ENCODE measurements around the gene CTNND2.
"Not testable (repeated sequence)": the region's sequence is repeated elsewhere in the genome, so short reads cannot be mapped to it uniquely, and the experiment has no call there.

Gene CTNND2

DNA sequence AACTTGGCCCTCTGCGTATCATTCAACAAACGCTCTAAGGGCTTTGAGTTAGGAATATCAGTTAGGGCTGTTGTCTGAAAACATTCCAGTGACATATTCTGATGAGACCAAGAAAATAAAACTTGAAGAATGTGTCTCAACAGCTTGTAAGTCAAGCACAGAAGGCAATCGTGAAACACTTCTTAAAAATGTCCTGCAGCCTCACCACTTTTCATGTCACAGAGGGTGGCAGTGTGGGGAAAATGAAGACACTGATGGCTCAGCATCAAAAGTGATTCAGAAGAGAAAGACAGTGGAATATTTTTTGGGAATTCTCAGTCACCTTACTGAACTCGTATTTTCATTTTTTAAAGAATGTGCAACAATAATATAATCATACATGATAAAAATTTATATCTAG is 247.3 kb downstream of the CTNND2 start:
- no peak for DNase-seq

DNA sequence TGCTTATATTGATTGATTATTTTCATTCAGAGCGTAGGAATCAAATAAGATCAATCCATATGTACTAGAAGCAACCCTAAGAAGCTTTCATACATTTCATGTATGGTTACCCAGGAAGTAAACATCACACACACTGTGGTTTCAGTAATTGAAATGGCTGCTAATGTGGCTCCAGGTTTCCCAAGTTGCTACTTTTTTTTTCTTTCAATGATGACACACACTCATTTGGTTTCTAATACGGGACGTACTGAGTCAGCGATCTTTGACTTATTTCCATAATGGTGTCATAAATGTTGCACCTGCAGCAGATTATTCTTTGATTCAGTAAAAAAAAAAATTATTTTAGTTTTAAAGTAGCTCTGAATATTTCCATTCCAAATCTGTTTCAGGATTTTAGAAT is 248.6 kb downstream of the CTNND2 start:
- no peak for DNase-seq

DNA sequence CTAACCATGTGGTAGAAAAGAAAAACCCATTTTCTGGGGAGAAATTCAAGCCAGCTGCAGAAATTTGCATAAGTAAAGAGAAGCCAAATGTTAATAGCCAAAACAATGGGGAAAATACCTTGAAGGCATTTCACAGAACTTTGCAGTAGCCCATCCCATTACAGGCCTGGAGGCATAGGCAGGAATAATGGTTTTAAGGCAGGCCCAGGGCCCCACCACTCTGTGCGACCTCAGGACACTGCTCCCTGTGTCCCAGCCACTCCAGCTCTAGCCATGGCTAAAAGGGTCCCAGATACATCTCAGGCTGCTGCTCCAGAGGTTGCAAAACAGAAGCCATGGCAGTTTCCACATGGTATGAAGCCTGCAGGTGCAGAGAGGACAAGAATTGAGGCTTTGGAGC is 253.3 kb downstream of the CTNND2 start:
- no peak for DNase-seq

DNA sequence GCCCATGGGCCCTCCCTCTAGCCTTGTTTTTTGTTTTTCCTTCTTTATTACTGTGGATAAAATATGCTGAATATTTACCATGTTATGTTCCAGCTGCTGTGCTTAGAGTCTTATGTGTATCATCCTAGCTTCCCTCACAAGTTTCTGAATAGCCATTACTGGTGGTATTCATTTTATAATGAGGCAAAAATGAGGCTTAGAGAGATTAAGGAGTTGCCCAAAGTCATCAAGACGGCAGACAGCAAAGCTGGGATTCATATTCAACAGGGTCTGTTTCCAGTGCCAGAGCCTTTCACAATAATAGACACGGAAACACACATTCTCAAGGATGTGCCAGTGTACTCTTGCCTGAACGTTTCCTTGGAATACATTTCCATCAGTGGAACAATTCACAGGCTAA is 258.1 kb downstream of the CTNND2 start:
- no peak for DNase-seq

DNA sequence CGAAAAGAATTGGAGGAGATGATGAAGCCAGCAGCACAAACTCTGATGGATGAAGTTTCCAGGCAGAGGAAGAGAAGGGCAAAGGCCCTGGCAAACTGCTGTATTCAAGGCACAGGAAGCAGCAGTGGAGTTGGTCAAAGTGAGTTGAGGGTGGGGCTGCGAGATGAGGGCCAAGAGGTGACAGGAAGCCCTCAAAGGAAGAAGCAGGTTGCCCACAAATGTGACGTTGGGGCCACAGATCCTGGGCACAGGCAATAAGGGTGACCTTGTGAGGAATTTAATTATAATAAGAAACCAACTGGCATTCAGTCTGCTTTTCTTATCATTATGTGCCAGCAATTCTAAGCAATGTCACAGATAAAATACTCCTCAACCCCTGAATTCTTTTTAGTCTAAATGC is 261.8 kb downstream of the CTNND2 start:
- DNase-seq: no peak

DNA sequence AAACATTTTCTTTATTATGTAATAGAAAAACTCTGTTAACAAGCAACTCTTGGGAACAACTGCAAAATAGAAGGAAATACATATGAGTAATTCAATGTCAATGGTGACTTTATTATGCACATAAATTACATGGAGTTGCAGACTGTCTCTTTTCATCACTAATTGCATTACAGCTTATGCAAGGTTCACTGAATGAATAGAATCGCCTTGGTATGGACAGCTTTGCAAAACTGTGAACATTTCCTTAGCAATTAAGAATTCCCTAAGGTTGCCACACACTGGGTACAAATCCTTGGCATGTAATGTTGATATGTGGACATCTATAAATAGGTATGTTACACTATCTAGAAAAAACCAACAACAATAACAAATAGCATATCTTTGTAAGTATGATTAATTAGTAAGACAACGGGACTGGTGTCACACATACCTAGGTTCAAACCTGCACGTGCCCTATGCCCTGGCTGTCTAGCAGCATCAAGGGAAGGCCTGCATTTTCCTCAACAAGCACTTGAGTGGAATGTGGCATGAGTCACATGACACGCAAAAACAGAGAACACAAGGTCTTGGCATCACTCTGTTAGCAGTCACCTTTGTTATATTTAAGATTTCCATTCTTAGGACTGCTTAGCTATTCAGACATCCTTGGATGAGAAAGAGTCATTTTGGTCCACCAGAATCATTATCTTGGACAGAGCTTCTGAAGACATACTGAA is 263.9 kb downstream of the CTNND2 start:
- no peak for DNase-seq

DNA sequence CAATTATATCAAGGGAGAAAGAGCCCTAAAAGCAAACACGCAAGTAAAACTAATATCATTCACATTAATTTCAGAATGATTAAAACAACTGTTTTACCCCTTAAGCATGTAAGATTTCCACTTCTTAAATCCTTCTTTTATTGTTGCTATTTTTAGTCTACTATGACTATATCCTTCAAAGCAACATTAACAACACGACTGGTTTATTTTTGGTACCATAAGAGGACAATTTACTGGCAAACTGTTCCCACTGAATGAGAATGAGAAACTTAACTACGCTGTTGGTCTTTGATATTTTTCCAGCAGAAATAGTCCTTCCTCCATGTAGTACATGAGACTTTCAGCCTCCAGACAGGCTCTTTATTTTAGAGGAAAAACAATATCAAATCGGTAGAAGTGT is 281.5 kb downstream of the CTNND2 start:
- no peak for DNase-seq

DNA sequence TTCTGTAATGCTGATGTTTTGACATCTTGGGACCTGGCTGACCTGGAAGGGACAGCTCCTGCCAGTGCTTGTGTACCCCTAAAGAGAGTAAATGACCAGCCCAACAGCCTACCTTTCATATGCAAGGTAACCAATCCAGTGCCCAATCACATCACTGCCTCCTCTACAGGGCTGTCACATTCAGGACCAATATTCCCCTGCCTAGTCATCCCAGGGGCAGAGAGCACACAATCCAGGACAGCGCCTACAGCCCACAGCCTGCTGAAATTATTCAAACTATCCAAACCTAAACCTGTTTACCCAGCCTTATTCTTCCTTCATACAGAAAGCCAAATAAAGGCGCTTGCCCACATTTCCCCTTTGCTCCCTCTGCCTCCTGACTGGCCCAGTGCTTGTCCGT is 284.1 kb downstream of the CTNND2 start:
- DNase-seq: no peak

DNA sequence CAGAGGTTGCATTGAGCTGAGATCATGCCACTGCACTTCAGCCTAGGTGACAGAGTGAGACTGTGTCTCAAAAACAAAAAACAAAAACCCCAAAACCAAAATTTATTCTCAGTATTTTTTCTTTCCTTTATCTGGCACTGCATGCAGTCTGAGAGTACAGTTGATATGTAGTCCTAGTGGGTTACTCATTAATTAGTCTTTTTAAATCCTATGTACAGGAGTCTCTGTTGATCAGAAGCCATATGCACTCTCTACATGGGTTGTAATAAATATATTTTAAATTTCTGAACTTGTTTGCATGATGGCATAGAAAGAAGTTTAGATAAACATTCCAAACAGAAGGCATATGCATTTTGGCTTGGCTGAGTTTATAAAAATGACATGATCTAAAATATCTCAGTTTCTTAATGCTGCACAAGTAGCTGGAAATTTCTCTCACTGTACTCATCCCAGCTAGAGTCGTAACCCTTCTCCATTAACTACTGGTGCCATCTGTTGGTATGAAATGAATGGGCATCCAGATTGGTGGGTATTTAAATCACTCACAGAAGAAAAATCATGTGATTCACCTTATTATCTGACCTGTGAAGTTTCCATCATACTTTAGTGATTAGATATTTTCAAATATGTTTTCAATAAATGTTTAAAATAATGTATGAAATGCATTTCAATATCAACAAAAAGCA is 284.8 kb downstream of the CTNND2 start:
- DNase-seq: peak; percentile 82 to 85

DNA sequence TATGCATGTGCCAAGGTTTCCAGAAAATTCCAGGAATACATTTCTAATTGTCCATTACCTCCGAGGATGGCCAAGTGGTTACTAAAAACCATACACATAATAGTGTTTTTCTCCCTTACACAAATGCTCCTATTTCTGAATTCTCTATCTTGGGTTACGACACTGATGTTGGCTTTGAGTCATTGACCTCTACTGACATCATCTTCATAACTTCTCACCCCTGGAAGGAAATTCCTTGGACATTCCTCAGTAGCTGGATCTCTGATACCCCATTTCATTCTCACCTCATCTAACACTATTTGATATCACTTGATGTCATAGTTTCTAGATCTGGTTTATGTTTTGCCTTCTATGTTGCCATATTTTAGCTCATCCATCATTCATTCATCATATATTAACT is 287.2 kb downstream of the CTNND2 start:
- no peak for DNase-seq

DNA sequence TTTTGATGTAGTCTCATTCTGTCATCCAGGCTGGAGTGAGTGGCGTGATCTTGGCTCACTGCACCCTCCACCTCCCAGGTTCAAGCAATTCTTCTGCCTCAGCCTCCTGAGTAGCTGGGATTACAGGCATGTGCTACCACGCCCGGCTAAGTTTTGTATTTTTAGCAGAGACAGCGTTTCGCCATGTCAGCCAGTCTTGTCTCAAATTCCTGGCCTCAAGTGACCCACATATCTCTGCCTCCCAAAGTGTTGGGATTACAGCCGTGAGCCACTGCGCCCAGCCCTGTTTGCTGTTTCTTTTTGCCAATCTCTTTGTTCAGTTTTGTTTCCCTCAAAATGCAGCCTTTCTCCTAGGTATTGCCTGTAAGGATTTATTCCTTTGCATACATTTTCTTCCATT is 287.6 kb downstream of the CTNND2 start:
- not testable (repeated sequence) for DNase-seq

DNA sequence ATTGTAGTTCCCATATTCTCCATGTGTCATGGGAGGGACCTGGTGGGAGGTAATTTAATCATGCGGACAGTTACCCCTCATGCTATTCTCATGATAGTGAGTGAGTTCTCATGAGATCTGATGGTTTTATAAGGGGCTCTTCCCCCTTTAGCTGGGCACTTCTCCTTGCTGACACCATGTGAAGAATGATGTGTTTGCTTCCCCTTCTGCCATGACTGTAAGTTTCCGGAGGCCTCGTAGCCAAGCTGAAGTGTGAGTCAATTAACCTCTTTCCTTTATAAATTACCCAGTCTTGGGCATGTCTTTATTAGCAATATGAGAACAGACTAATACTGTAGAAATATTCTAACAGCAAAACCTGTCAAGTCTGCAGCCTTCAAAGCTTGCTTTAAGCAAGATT is 293.2 kb downstream of the CTNND2 start:
- no peak for DNase-seq

DNA sequence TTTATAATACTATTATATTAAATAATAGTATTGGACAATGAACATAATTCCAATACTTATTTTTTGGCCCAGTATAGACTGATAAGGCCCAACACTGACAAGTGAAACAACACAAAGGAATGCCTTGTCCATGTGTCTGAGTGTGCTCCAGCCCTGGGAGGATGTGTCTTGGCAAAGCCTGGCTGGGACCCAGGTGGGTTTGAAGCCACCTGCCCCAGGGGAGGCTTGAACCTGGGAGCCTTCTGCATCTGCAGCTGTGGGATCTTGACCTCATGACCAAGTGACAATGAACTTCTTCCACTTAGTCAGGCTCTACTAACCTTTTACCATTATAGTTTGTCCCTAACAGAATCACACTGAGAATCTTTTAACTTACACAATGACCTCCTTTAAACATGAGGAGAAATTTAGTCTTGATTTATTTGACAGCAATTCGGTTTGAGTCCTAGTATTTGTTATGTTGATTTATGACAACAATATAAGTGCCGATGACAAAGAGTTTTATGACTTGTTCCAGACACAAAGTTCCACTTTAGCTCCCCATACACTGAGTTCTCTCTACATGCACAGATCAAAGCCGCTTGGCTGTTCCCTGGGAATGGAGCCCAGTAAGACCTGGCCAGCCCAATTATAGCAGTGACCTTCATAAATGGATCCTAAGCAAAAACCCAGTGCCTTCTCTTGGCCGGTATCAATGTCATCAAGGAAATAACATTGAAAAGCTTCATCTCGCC is 294.5 kb downstream of the CTNND2 start:
- DNase-seq: no peak

DNA sequence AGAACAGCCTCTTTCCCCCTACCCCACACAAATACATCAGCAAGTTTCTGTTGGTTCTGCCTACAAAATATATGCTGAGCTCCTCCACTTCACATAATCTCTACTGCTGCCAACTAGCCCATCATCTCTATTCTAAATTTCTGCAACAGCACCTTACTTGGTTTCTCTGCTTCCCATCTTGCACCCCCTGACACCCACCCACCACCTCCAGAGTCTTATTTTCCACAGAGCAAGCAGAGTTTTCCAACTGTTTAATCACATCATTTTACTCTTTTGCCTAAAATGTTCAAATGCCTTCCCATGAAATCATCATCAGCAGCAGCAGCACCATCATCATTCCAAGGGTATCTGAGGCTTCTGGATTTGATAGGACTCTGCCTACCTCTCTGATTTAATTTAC is 295.7 kb downstream of the CTNND2 start:
- no peak for DNase-seq

DNA sequence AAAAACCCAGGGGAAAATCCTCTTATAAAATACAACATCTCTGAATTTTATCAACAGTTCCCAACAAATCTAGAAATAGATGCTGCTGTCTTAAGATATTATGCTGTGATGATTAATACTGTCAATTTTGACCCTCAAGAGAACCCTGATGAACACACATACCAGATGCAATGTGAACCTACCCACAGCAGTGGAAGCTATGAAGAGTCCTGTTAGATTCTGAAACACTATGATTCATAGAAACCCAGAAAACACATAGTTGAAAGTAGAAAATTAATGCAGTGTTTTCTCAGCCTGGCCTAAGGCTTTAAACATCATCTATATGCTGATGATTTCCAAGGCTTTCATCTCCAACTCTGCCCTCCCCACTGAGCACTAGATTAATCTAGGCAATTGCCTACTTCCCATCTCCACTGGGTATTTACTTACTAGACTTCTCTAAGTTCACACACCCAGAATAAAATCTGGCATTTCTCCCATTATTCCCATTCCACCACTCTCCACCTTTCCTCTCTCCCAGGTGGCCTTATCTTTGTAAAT is 296.2 kb downstream of the CTNND2 start:
- no peak for DNase-seq

DNA sequence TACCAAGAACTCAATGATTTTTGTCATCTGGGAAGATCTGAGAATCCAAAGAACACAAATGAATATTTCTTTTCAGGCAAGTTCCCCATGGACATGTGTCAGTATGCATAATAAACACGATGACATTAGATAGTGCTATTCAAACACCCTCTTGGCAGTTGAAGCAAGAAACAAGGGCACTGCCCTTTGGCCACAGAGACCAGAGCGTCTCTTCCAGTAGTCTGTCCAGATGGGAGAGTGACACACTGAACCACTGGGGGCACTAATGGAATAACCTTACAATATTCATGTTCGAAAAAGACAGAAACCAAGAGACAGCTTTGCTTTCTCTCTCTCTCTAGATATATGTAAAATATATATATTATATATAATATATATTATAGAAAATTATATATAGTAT is 301.9 kb downstream of the CTNND2 start:
- DNase-seq: no peak

DNA sequence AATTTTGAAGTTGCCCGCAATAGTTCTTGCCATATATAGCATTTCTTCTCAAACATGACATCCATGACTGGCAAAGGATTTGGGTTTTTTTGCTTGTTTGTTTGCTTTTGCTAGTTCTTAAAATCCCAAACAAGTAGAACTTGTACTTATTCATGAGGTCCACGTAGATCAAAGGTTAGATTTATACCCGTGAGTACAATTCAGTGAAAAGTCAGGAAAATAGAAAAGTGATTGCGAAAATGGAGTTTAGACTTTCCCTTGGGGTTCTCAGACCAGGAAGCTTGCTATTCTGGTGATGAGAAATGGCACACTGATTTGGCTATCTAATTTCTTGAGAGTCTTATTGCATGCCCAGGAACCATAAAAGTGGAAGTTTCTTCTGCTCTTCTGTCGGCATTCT is 304.7 kb downstream of the CTNND2 start:
- no peak for DNase-seq

DNA sequence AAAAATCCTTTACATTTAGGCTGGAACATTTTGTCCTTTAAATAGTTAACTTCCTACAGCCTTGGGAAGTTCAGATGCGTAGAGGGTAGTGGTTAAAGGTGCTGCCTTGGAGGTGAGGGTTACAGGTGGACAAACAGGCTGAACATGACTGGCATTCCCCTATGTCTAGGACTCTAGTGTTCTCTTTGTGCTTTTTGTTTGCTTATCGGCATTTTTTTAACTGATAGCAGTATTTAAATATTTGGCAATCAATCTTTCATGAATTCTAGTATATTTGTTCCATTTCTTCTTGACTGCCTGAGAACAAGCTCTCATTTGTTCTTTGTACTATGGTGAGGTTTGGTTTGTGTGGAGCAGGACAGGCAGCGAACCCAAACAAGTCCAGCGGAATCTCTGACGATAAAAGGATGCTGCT is 307.6 kb downstream of the CTNND2 start:
- no peak for DNase-seq

DNA sequence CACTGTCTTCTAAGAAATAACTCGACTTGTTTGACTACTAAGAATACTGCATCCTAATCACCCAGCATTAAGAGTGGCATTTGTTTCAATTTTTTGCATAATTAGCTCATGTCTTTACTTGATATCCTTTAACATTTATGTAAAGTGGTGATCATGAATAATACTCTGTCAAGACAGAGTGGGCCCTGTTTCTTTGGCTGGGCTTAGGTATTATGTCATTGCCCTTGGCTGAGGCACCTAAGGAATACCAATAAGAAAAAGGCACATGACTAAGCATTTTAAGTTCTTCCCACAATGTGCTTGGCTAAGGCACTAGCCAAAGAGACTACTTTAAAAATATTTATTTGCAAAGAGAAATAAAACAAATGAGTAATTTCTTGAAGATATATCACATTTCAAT is 308.1 kb downstream of the CTNND2 start:
- peak; percentile 63 to 85 for DNase-seq

DNA sequence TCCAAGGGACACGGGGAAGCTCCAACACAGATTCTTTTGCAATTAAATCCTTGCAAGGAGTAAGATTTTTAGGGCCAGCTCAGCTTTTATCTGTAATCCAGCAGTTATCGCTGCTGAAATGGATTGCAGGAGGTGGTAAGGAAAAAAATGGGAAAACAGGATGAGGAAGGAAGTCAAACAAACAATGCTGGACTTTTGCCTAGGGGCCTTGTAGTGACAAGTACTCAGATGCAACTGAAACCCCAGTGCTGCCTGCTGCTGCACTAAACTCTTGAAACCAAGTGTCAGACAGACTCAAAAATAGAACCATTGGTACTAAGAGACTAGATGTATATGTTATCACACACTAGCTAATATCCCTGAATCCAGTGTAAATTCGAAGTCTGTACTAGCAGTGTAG is 309.2 kb downstream of the CTNND2 start:
- DNase-seq: peak; percentile 86

DNA sequence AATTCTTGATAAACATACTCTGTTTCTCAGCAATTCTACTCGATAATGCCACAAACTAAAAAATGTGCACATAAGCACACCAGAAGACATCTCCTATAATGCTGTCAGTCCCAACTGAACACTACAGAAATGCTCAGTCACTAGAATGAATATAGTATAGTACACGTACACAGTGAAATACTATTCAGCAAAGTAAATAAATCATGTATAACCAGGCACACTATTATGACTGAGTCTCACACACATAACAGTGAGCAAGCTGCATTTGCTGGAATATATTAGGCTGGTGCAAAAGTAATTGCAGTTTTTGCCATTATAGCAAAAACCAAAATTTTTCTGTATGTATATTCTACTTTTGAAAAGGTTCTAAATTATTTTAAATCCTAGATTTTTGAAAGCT is 310.2 kb downstream of the CTNND2 start:
- no peak for DNase-seq

DNA sequence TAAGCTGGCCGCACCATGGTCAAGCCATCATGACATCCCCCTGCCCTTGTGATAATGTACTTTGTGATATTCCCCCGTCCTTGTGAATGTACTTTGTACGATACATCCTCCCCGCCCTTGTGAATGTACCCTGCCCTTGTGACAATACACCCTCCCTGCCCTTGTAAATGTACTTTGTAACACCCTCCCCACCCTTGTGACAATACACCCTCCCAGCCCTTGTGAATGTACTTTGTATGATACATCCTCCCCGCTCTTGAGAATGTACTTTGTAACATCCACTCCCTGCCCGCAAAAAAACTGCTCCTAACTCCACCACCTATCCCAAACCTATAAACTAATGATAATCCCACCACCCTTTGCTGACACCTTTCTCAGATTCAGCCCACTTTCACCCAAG is 313.8 kb downstream of the CTNND2 start:
- DNase-seq: no peak

DNA sequence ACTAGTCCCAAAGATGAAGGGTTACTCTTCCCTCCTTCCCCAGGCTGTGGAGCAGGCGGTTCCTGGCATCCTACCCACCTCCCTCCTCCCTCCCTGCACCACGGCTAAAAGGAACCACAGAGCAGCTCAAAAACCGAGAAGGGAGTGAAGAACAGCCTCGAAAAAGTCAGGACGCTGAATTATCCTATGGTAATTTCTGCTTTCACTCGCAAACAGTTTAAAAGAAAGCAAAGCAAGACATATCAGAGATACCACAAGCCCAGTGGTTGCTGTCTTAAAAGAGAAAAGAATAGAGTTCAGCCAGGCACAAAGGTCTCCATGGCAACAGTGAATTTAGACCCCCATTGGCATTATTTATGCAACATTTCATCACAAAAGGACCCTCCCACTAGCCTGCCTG is 315.4 kb downstream of the CTNND2 start:
- DNase-seq: peak; percentile 90 to 95

DNA sequence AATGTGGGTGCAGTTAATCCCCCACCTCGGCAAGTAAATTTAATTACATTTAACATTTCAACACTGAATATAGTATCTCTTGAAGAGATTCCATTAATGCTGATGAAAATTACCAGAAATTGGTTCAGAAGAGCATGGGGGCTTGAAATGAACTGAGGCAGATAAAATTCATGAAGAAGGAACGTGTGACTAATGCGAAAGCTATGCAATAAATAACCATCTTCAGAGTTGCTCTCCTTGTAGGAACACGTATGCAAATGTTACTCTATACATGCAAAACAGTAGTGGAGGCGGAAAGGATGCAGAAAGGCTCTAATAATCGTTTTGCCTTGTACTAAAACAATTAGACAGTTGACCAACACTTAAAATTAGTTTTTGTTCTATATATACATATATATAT is 320.2 kb downstream of the CTNND2 start:
- DNase-seq: peak in 1 of 2 experiments; percentile 29

Data from NCI-H446 (cell line).